NCI-H2171 treated with DMSO at 0.1 percent for 48 hours (cell line): ENCODE results near the gene DPF1.
"Not testable (repeated sequence)": the region's sequence is repeated elsewhere in the genome, so short reads cannot be mapped to it uniquely, and the experiment has no call there.

ENCODE experiments used
- DNase-seq: peaks from one replicate; lab custom pipeline; 2025; lab: John Stamatoyannopoulos, UW

DPF1 gene

DNA sequence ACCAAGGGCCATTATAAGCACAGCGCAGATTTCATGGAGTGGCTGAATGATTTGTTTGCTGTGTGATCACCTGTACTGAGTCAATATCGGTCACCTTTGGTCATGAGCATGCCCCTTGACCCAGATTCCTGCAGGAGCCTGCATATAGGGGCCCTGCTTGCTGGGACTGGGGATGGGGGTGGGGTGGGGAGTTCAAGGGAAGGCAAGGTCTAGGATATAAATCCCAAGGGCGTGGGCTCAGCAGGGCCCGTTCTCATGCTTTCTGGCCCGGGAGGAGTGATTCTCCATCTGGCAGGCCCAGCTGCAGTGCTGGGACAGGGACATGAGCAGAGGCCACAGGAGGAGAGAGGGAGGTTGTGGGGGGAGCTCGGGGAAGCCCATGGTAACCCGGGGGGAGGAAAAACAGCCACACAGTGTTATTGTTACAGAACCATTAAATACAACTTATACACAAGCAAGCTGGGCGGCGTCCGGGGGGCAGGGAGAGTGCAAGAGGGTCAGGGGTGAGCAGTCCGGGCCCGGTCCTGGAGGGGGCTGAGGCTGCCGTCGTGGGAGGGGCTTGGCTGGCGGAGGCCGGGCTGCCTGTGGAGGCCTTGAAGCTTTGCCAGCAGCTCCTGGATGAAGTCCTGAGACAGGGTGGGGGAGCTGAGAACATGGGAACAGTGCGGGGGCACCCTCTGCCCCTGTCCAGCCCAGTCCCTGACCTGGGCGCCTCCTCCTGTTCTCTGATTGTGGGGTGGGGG lies 27.0 kb upstream of the DPF1 start:
- DNase-seq = peak; percentile 93

DNA sequence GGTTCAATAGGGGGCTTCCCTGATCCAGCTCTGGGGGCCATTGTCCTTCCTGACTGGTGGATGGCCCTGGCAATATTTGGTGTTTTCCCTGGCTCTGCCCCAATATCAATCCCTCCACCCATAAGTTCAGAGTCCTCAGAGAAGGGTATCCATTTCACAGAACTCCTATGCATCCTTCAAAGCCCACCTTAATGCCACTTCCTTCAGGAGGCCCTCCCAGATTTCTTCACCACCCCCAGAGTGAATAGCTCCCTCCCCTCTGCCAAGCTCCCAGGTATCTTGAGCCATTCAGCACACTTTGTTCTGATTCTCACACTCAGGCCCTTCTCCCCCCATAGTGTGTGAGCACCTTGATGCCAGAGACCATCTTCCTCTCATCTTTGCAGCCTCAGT lies 26.4 kb upstream of the DPF1 start:
- DNase-seq = no peak

DNA sequence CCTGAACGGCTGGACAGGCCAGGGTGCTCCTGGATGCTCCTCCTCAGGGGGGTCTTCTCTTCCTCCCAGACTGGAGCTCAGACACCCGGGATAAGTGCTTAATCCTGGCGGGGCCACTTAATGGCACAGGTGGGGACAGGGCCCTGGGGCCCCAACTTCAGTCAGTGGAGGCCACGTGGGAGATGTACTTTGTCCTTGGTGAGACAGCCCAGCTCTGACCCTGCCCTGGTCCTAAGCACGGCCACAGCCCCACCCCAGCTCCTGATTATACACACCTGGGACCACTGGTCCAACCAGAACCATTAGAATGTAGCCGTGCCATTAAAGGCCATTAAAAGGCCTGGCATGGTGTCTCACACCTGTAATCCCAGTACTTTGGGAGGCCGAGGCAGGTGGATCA lies 24.4 kb upstream of the DPF1 start:
- DNase-seq = no peak

DNA sequence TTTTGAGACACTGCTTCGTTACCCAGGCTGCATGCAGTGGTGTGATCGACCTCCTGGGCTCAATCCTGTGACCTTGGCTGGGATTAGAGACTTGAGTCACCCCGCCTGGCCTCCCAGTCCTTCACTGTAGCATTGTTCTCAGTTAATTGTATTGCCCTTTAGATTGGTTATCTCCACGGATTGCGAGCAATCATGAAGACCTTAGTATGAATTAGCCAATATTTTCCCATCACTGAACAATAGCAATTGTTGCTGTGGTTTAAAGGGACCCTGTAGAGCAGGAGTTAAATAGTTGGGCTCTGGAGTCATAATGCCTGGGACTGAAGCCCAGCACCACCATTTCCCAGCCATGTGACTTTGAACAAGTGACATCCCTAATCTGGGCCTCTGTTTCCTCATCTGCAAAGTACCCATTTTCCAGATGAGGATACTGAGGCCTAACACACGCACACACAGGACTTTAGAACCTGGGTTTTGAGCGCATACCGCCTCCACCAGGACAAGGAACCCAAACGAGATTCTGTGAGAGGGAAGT lies 23.8 kb upstream of the DPF1 start:
- DNase-seq = no peak

DNA sequence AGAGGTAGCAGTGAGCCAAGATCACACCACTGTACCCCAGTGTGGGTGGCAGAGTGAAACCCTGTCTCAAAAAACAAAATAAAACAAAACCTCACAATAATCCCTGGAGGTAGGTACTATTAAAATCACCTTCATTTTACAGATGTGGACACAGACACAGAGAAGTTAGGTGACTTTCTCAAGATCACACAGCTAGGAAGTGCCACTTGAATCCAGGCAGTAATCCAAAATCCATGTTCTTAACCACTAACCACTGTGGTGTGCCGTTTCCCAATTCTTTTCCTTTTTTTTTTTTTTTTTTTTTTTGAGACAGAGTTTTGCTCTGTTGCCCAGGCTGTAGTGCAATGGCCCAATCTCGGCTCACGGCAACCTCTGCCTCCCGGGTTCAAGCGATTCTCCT lies 23.1 kb upstream of the DPF1 start:
- DNase-seq = peak; percentile 21

DNA sequence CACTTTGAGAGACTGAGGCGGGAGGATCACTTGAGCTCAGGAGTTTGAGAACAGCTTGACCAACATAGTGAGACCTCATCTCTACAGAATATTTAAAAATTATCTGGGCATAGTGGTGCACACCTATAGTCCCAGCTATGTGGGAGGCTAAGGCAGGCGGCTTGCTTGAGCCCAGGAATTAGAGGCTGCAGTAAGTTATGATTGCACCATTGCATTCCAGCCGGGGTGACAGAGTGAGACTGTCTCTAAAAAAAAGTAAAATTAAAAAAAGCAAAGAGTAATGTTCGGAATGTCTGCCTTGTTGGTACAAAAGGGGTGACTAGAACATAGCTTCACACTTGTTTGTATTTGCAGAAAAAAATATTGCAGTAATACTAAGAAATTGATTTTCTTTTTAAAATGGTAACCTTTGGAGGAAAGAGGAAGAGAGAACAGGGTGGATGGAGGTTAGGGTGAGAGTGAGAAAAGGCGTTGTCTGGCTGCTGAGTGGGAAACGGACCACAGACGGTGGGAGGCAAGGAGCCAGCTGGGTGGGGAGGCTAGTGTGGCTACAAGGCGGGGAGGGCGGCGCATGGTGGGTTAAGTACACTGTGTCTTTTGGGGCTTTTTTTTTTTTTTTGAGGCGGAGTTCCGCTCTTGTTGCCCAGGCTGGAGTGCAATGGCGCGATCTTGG lies 21.9 kb upstream of the DPF1 start:
- DNase-seq = no peak

DNA sequence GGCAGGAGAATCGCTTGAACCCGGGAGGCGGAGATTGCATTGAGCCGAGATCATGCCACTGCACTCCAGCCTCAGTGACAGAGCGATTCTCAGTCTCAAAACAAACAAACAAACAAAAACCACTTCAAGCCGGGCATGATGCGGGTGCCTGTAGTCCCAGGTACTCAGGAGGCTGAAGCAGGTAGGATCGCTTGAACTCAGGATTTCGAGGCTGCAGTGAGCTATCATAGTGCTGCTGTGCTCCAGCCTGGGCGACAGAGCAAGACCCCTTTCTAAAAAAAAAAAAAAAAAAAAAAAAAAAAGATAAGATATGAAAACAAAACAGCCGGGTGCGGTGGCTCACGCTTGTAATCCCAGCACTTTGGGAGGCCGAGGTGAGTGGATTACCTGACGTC lies 19.3 kb upstream of the DPF1 start:
- no peak for DNase-seq

DNA sequence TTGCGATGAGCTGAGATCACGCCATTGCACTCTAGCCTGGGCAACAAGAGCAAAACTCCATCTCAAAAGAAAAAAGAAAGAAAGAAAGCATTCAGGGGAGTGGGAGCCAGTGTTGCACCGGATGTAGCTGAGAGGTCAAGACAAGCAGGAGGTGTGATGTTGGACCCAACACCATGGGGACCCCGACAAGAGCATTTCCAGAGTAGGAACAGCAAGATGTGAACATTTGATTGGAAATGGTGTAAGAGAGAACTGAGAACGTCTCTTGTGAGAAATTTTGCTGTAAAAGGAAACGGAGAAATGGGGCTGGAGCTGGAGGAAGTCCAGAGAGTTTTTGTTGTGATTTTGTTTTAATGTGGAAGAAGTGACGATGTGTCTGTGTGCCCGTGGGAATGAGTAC lies 15.8 kb upstream of the DPF1 start:
- no peak for DNase-seq

DNA sequence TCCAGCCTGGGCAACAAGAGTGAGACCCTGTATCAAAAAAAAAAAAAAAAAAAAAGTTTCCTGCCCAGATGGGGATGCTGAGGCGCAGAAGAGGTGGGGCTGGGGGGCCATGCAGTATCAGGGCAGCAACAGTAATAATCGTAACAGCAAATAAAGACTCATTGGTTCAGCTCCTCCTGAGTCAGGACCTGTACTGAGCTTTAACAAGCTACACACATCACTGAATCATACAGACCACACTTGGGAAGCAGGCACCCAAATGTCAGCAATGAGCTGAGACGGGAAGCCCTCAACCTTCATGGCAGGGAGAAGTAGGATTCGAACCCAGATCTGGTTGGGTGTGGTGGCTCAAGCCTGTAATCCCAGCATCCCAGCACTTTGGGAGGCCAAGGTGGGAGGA lies 10.6 kb upstream of the DPF1 start:
- DNase-seq = no peak

DNA sequence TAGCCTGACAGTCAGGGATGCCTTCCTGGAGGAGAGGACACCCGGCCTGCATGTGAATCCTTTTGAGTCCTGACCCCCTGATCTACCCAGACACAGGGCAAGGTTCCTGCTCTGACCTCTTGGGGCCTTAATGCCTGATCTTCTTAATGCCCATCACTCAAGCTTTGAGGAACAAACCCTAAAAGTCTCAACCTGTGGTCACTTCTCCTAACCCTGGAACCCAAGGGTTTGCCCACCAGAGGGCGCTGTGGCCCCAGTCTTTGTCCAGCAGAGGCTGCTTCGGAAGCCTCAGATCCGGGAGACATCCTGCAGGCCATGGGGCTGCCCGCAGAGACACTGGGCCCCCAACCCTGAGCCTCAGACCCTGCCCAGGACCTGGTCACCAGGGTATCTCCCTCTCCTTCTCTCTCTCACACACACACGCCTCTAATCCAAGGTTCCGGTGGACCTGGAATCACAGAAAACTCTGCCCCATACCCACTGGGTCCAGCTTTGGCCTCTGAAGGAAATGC lies 9.8 kb upstream of the DPF1 start:
- DNase-seq = peak; percentile 28

DNA sequence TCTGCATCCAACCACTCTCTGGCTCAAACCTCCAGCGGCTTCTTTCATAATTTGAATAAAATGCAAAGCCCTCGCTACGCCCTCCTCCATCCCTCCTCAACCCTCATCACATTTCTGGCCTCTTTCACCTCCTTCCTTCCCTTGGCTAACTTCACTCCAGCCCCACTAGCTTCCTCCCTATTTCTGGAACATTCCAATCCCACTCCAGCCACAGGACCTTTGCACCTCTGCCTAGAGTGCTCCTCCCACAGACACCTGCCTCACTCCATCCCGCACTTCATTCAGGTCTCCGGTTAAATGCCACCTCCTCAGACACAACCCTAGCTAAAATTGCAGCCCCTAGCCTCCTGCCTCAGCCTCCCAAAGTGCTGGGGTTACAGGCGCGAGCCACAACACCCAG lies 7.9 kb upstream of the DPF1 start:
- no peak for DNase-seq

DNA sequence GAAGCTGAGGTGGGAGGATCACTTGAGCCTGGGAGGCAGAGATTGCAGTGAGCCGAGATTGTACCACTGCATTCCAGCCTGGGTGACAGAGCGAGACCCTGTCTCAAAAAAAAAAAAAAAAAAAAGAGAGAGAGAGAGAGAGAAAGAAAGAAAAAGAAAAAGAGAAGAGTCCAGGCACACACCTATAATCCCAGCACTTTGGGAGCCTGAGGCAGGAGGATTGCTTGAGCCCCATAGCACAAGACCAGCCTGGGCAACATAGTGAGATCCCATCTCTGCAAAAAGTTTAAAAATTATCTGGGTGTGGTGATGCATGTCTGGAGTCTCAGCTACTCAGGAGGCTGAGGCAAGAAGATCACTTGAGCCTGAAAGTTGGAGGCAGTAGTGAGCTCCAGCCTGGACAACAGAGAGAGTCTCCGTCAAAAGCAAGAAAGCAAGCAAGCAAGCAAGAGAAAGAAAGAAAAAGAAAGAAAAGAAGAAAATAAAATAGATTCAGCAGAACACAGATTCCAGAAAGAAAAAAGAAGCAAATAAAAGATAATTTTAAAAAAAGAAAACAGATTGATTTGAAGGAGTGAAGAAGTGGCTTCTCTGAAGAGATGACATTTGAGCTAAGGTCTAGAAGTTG lies 6.6 kb upstream of the DPF1 start:
- not testable (repeated sequence) for DNase-seq

DNA sequence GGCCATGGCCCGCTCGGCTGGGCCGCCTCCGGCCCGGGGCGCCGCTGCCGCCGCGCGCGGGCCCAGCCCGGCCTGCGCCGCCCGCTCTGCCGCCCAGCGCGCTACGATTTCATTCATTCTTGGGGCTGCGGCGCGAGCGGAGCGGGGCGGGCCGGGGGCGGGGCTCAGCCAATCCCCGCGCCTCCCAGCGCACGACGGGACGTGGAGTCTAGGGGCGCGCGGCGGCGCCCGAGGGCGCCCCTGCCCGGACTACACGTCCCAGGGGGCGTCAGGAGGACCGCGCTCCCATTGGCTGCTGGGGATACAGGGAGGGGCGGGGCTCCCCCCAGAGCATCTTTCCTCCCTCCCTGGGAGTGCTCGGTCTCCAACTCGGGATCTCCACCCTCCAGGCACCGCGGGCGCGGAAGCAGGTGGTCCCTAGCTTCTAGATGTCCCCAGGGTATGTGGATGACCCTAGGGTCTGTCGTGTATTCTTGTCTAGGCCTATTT lies 5.6 kb upstream of the DPF1 start:
- DNase-seq = peak; percentile 95

DNA sequence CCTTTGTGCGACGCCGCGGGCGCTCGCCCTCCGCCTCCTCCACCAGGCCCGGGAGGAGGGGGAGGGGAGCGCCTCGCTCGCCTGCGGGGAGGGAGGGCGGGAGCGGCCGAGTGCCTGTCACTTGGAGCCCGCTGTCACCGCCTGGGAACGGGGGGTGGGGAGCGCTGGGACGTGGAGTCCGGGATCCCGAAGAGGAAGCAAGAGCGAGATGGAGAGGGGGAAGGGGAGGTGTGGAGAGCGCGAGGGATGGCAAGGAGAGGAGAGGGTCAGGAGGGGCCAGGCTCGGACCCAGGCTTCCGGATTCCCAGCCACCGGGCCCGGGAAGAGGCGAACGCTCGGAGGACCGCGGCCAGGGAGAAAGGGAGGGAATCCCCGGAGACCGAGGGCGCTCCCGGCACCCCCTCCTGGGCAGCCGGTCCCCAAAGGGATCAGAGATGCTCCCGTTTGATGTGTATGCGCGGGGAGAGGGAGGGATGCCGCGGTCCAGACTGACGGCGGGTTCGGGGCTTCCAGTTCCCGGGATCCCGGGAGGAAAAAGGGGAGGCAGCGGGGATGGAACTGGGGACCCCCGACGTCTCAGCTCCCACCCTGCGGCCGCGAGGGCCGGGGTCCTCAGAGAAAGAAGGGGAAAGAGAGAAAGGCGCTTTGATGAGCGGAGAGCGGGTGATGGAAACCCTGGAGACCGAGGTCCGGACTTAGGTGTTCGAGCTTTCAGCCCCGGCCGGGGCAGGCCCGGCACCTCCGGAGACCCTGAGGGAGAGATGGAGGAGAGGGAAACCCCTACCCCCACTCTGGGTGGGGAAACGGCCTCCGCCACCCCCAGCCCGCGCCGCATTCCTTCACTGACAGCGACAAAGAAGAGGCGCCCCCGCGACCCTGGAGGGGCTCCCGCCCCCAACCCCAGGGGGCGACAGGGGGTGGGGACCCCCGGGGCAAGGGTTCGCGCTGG lies 4.7 kb upstream of the DPF1 start:
- peak; percentile 66 for DNase-seq

DNA sequence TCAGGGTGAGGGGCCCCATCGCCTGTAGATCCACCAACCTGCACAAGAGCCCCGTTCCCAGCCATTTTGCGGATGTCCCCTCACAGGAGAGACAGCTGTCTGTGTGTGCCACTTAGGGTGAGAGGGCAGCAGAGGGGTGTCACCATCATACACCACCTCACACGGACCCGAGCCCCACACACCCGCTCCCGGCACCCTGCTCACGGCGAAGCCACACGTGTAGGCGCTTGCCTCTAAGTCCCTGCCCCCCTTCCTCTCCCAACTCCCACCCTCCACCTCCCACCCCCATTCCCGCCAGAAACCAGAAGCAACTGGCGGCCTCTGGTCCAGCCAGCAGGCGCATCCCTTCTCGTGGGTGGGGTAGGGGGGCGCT lies 4.0 kb upstream of the DPF1 start:
- DNase-seq = peak; percentile 37

DNA sequence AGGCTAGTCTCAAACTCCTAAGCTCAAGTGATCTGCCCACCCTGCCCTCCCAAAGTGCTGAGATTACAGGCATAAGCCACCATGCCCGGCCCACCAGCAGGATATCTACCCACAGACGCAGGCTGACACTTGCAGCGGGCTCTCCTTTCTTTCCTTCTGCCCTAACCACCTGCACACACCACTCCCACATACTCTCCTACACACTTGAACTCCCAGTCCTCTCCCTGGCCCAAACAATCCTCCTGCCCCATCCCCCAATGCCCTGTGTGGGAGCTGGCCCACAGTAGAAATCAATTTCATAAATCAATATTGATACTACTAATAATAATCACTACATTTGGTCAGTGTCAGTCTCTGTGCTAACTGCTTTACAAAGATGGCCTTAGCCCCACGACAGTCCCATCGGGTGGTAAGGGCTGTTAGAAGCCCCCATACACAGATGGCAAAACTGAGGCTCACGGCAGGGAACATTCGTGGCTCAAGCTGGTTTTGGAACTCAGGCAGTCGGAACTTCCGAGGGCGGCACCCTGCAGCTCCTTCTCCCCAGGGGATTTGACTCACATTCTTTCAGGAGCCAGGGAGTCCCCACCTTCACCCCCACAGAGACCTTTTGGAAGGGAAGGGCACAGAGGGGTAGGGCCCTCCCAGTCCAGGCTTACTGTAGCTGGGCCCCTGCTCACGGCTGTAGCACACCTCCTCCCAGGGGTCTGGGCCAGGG lies 3.4 kb upstream of the DPF1 start:
- peak; percentile 21 for DNase-seq

DNA sequence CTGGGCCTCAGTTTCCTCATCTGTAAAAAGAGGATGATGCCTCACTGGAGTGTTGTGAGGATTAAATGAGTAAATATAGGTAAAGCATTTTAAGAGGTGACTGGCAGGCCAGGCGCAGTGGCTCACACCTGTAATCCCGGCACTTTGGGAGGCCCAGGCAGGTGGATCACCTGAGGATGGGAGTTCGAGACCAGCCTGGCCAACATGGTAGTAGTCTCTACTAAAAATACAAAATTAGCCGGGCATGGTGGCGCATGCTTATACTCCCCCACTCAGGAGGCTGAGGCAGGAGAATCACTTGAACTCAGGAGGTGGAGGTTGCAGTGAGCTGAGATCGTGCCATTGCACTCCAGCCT lies 819 bp upstream of the DPF1 start:
- DNase-seq = not testable (repeated sequence)

DNA sequence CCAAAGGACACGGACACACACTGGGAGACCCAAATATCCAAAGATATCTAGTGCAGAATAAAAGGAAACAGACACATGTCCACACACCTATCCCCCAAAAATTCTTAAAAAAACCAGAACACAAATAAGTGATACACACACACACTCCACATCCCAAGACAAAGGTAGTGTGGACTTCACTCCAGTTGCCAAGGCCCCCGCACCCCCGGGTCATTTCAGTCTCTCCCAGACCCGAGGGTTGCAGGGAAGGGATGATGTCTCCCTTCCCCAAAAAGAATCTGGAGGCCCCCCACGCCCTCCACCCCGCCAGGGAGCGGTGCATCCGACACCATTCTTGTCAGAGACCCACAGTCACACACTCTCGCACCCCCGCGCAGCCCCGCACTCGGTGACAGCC lies 407 bp downstream of the DPF1 start:
- no peak for DNase-seq

DNA sequence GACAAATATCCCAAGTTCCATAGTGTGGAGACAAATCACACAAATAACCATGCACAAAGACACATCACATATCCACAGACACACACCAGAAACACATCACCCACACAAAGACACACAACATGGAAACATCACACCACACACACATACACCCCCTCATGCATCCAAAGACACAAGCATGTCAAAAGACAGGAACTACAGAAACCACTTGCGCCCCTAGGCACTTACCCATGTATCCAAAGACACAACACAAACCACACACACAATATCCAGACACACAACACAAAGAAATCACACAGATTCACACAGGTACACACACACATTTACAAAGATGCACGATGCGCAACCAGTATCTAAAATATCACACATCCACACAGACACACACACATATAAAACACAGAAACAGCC lies 901 bp downstream of the DPF1 start:
- no peak for DNase-seq

DNA sequence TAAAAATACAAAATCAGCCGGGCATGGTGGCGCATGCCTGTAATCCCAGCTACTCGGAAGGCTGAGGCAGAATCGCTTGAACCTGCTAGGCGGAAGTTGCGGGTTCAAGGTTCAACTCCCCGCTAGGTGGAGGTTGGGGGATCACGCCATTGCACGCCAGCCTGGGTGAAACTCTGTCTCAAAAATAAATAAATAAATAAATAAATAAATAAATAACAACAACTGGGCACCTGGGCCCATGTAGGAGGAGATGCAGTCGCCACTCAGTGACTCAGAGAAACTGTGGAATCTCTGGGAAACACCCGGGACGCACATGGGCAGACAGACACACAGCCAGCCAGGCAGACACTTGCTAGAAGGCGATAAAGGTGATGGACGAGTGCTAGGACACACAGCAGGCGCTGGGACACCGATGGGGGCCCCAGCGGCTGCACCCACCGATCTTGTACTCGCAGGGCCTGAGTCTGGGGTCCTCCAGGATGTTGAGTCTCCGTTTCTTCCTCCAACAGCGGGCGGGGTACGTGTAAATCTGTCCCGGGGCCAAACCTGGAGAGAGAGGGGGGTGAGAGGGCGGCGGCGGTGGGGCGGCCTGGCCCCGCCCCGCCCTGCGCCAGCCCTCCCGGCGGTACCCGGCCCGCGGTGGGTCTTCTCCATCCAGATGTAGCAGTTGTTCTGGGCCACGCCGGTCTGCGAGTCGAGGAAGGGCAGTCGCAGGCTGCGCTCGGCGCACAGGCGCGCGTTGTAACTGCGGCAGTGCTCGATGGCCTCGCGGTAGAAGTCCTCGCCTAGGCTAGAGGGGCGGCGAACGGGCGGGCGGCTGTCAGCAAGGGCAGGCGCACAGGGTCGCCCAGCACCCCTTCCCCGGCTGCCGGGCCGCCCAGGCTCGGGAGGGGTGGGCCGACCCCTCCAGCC lies 1.8 kb downstream of the DPF1 start:
- DNase-seq = no peak
